Upper lobe of left lung (tissue), 6 donors: Measurements from ENCODE around the gene HCFC1R1. TPM values are rescaled to one million over a fixed set of nuclear protein-coding genes. Genes with fewer than 3 reads are reported as not detected.
"Not testable (repeated sequence)": the region's sequence is repeated elsewhere in the genome, so short reads cannot be mapped to it uniquely, and the experiment has no call there.

Source experiments
- ATAC-seq, 2 donors: fragments of 200-7000 bp; cut with Tn5 transposase; one replicate each; pipeline ENCODE4 v1.9.1; 2022; ENCODE audit warnings: mild to moderate bottlenecking in 2 of 2, moderate library complexity in 2 of 2; ENCODE audit not compliant: low FRiP score in 2 of 2
- DNase-seq, 2 donors: peaks; one replicate each; pipeline ENCODE4 v3.0.0-alpha.2; 2019 to 2020
- H3K27ac ChIP-seq, 4 donors: fragments of 200-600 bp; sonication (generic); one replicate each; pipeline ENCODE4 v1.5.1; 2016 to 2019
- H3K27me3 ChIP-seq, 4 donors: fragments of 200-600 bp; sonication (generic); one replicate each; pipeline ENCODE4 v1.5.1; 2017 to 2019
- H3K36me3 ChIP-seq, 4 donors: fragments of 200-600 bp; sonication (generic); one replicate each; pipeline ENCODE4 v1.5.1; 2016 to 2019
- H3K4me1 ChIP-seq, 4 donors: fragments of 200-600 bp; sonication (generic); one replicate each; pipeline ENCODE4 v1.5.1; 2018 to 2019
- H3K4me3 ChIP-seq, 4 donors: fragments of 200-600 bp; sonication (generic); one replicate each; pipeline ENCODE4 v1.5.1; 2017 to 2019; ENCODE audit warnings: mild to moderate bottlenecking in 2 of 4, moderate library complexity in 1 of 4
- H3K9me3 ChIP-seq, 4 donors: fragments of 200-600 bp; sonication (generic); one replicate each; pipeline ENCODE4 v1.5.1; 2018 to 2019
- EP300 ChIP-seq, 4 donors: sonication (generic); formaldehyde crosslinking; IDR thresholded peaks; one replicate each; pipeline ENCODE4 v1.5.1; 2017; ENCODE audit warnings: antibody characterized with exemption in 4 of 4, control low read depth in 2 of 4
- POLR2A ChIP-seq, 4 donors: fragments of 450-650 bp; IDR thresholded peaks; one replicate each; pipeline ENCODE4 v1.5.1; 2016 to 2017; ENCODE audit warnings: antibody characterized with exemption in 4 of 4, mild to moderate bottlenecking in 2 of 4
- POLR2AphosphoS5 ChIP-seq, 2 donors: sonication (generic); formaldehyde crosslinking; IDR thresholded peaks; one replicate each; pipeline ENCODE4 v1.5.1; 2017; ENCODE audit warnings: antibody characterized with exemption in 2 of 2
- WGBS, 2 donors: methylation state at CpG; one replicate each; pipeline ENCODE4 v1.1.5; 2017 to 2018; 5-methylcytosine and 5-hydroxymethylcytosine counted together
- total RNA-seq, 6 donors: library from RNA; depleted of rRNA in 4 of 6; stranded (reverse); fragments of >200 nt in 4 of 6; gene quantifications; one replicate each; pipeline versions ENCODE4 v1.1.0 to v1.2.1, GENCODE V29; 2016 to 2021
- TF ChIP-seq, protein P1 (sequence below), 6 experiments: fragments of 450-650 bp in 4 of 6; fragments of 200-600 bp in 2 of 6; sonication (generic) in 2 of 6; IDR thresholded peaks; one replicate each; pipeline ENCODE4 v1.5.1; 2016 to 2019; ENCODE audit warnings: antibody characterized with exemption in 6 of 6
- donor health status: DM: no; HTN: no; CAD: no; lungs with moderate emphysema.
- donor health status: DM: no; HTN: yes; CAD: no; lungs with severe emphysema.

HCFC1R1 gene, protein sequence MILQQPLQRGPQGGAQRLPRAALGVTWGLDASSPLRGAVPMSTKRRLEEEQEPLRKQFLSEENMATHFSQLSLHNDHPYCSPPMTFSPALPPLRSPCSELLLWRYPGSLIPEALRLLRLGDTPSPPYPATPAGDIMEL
- 10 to 100 TPM; 28.3 to 85.1 (median 42.2) TPM for total RNA-seq

DNA sequence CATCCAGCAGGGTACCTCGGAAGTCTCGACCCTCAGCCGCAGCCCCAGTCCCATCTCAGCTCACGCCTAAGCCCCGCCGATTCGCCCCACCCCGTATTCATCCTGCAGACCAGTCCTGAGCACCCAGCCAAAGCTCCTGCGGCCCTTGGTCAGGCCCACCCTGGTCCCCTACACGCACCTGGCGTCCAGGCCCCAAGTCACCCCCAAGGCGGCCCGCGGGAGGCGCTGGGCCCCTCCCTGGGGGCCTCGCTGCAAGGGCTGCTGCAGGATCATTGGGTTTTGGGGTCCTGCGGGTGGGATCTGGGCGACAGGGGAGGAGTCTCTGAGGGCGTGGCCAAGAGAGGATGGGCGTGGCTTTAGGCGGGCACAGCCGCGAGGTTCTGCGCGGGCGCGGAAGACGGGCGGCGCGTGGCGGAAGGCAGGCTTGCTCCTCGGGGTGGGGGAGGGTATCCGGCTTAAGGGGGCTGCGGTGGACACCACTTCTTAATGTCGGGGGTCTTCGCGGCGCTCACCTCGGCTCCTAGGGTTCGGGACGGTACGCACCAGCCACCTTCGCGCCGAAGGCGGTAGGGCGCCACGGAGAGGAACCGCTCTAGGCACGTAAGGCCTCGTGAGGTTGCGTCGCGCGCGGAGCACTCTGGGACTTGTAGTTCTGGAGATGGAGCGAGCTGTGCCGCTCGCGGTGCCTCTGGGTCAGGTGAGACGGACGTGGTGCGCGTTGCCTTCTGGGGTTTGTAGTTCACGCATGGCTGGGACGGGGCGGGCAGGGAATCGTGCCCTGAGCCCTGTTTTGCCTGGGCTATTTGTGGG lies at the start of gene HCFC1R1, which contains the start of gene THOC6:
Gene HCFC1R1, minus strand, starts transcription at position 274 of the 810 bp plus-strand sequence. Its CDS starts 1 bp downstream, at position 273.
Gene THOC6, plus strand, starts transcription at position 367 of the 810 bp plus-strand sequence. Its CDS starts 292 bp downstream, at position 659.
- peak within 1 kb of the TSS; percentile 94 to 97 (median 97) for H3K27ac ChIP-seq
- 0 to 1% methylated on average over 10 to 51 of the region's 69 CpGs for WGBS, 2 donors
- TF ChIP-seq, protein P1, sequence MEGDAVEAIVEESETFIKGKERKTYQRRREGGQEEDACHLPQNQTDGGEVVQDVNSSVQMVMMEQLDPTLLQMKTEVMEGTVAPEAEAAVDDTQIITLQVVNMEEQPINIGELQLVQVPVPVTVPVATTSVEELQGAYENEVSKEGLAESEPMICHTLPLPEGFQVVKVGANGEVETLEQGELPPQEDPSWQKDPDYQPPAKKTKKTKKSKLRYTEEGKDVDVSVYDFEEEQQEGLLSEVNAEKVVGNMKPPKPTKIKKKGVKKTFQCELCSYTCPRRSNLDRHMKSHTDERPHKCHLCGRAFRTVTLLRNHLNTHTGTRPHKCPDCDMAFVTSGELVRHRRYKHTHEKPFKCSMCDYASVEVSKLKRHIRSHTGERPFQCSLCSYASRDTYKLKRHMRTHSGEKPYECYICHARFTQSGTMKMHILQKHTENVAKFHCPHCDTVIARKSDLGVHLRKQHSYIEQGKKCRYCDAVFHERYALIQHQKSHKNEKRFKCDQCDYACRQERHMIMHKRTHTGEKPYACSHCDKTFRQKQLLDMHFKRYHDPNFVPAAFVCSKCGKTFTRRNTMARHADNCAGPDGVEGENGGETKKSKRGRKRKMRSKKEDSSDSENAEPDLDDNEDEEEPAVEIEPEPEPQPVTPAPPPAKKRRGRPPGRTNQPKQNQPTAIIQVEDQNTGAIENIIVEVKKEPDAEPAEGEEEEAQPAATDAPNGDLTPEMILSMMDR (IDR thresholded peaks at IDR 0.05): peak in 2 of 6 experiments; percentile 19 to 20
- TF ChIP-seq POLR2A (IDR thresholded peaks at IDR 0.05) (peak in 2 of 4 donors; percentile 62 to 85), POLR2AphosphoS5 (IDR thresholded peaks at IDR 0.05) (peak; percentile 91 to 92), EP300 (IDR thresholded peaks at IDR 0.05) (peak in 1 of 4 donors; percentile 42)
- no peaks in the 10 kb centered on the region for H3K27me3 ChIP-seq
- peak within 1 kb of the TSS; percentile 57 to 91 (median 69) for H3K4me3 ChIP-seq
- DNase-seq (peak; percentile 97 to 99), ATAC-seq (peak; percentile 77 to 90)
- H3K36me3 ChIP-seq: peaks cover 3 to 23% (median 20%) of the 10 kb centered on the region in 4 donors
- no peaks in the 10 kb centered on the region for H3K9me3 ChIP-seq
- peaks cover 40 to 75% (median 57%) of the 10 kb centered on the region in 4 donors for H3K4me1 ChIP-seq

DNA sequence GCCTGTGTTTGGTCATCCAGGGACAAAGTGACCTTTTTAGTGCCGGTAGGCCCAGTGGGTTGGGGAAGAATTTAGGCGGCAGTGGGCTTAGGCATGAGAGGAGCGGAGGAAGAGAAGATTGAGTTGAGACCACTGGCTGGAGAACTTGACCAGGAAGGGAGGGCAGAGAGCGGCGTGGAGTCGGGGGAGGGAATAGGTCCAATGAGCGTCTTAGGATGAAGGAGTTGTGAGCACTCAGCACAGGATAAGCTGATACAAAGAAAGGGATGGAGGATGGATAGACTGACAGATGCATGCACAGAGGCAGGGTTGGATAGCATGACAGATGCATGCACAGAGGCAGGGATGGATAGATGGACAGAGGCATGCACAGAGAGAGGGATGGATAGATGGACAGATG lies 49.7 kb upstream of the HCFC1R1 start:
- ATAC-seq: no peak
- H3K27me3 ChIP-seq: no peaks in the 10 kb centered on the region
- peak overlapping the region in 2 of 4 donors; percentile 46 to 52 for H3K27ac ChIP-seq
- peaks cover 0 to 17% (median 9%) of the 10 kb centered on the region in 4 donors for H3K4me1 ChIP-seq
- TF ChIP-seq POLR2AphosphoS5 (IDR thresholded peaks at IDR 0.05) (no peak), EP300 (IDR thresholded peaks at IDR 0.05) (no peak), POLR2A (IDR thresholded peaks at IDR 0.05) (no peak)
- TF ChIP-seq, protein P1 (IDR thresholded peaks at IDR 0.05): no peak
- no peaks in the 10 kb centered on the region for H3K9me3 ChIP-seq
- no peak overlapping the region for H3K4me3 ChIP-seq
- H3K36me3 ChIP-seq: peaks cover 0 to 25% (median 2%) of the 10 kb centered on the region in 4 donors
- WGBS, 2 donors: 81 to 90% methylated on average over 7 of the region's 7 CpGs
- no peak for DNase-seq

DNA sequence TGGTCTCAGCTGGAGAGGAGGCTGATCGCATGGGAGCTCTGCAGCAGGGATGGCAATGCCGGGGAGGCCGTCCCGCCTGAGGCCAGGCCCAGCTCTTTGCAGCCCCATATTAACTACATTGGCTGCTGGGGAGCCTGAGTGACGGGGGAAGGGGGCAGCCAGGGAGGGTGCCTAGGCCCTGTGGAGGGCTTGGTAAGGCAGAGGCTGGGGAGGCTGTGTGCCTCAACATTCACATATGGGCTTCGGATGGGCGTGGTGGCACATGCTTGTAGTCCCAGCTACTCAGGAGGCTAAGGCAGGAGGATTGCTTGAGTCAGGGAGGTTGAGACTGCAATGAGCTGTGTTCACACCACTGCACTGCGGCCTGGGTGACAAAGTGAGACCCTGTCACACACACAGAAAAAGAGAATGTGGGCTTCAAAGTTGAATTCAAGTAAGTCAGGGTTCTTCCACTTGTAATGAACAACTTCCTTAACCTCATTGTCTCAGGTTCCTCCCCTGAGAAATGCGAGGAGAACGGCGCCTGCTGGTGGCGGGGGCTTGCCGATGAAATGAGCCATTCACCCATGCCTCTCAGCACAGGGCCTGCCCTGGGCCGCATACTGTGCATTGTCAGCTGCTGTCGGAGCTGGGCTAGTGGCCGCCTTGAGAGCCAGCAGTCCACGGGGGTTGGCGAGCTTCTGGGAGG lies 49.0 kb upstream of the HCFC1R1 start:
- not testable (repeated sequence) for DNase-seq, H3K27me3 ChIP-seq, H3K9me3 ChIP-seq, ATAC-seq, H3K4me3 ChIP-seq
- Histone ChIP-seq H3K27ac (peak overlapping the region in 2 of 4 donors; percentile 46 to 52), H3K36me3 (peaks cover 0 to 23% (median 6%) of the 10 kb centered on the region in 4 donors), H3K4me1 (peaks cover 7 to 24% (median 12%) of the 10 kb centered on the region in 4 donors)
- 55% methylated on average over 7 of the region's 18 CpGs; no CpG with 5 or more reads in 1 of the 2 donors for WGBS, 2 donors

DNA sequence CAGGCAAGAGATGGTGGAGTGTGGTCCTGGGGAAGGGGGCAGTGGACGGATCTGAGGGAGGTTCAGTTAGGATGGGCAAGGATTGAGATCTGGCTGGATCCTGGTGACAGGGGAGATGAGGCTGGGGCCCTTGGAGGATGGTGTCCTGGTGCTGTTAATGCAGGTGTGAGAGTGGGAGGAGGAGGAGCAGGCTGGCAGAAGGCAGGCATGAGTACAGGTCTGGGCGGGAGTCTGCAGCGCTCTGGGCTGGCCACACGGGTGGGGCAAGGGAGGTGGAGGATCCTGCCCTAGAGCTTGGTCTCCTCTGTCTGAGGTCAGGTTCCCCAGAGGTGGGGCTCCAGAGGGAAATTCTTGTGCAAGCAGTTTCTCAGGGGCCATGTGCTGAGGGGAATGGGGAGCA lies 48.4 kb upstream of the HCFC1R1 start:
- H3K27ac ChIP-seq, ATAC-seq, H3K9me3 ChIP-seq, H3K27me3 ChIP-seq, H3K4me3 ChIP-seq, DNase-seq: not testable (repeated sequence)
- WGBS, 2 donors: 47 to 63% methylated on average over 1 to 3 of the region's 4 CpGs
- Histone ChIP-seq H3K4me1 (peaks cover 9 to 29% (median 16%) of the 10 kb centered on the region in 4 donors), H3K36me3 (peaks cover 0 to 19% (median 6%) of the 10 kb centered on the region in 4 donors)

DNA sequence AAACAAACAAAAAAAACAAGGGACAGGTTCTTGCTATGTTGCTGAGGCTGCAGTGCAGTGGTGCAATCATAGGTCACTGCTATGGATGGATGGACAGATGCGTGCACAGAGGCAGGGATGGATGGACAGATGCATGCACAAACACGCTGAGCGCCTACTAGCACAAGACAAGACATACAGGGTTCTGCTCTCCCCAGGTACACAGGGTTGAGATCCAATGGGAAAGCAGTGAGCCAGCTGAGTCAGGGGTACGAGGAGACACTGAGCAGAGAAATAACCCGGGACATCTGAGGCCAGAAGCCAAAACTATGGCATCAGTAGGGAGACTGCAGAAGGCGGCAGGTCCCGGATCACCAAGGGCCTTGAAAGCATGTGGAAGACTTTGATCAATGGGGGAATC lies 47.9 kb upstream of the HCFC1R1 start:
- 87 to 97% methylated on average over 7 of the region's 7 CpGs for WGBS, 2 donors
- Histone ChIP-seq H3K36me3 (peaks cover 0 to 15% (median 6%) of the 10 kb centered on the region in 4 donors), H3K9me3 (no peaks in the 10 kb centered on the region), H3K4me1 (peaks cover 10 to 30% (median 17%) of the 10 kb centered on the region in 4 donors), H3K27ac (no peak overlapping the region), H3K4me3 (no peak overlapping the region), H3K27me3 (no peaks in the 10 kb centered on the region)
- ATAC-seq (no peak), DNase-seq (no peak)
- TF ChIP-seq POLR2AphosphoS5 (IDR thresholded peaks at IDR 0.05) (no peak), POLR2A (IDR thresholded peaks at IDR 0.05) (peak in 1 of 4 donors; percentile 9)
